ENCODE results near the gene MSANTD3. TPM values are rescaled to one million over a fixed set of nuclear protein-coding genes. Genes with fewer than 3 reads are reported as not detected.

MSANTD3 gene
- total RNA-seq, 1 experiment from 2014 or later, result 52.9 TPM

DNA sequence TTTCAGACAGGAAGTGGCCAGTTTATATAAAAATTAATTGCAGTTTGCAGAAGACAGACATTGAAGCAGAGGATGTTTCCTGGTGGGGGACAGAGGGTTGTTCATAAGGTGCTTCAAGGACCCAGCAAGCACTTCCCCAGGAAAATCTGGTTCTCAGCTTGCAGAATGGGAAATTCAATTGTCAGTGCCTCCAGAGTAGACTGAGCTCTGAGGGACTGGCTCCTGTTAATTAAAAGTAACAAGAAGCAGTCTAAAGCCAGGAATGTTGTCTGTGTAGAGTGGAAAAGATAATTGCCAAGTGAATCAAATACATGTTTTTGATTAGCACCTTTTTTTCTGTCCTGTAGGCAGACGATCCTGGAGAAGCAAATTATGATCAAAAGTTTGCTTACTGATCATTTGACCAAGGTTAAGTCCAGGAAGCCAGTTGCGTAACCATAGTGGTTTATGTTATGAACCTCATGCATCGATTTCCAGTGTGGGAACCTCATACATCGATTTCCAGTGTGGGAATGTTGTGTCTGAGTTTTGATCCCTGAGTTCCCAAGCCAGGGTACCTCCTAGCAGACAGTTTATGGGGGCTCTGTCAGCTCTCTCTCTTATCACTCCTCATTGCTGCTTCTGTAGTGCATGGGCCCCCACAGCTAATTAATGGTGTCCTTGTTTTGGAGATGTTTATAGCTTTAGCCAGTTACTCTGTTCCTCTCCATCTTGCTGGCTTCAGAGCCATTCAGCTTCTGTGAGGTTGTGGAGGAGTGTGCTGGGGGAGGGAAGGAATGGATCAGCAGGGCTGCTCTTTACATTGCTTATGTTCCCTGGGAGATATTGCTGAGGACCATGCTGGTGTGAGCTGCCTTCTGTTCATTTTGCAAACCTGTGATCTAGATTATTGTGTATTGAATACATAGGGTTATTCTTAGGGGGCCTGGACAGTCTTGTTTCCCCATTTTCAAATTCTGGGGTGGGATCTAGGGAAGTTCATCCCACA is 17.1 kb downstream of the MSANTD3 start:
- H3K27ac ChIP-seq (ENCODE audit: low read depth, low read length, poor library complexity, severe bottlenecking), result no peak overlapping the region
- no peak overlapping the region for H3K4me3 ChIP-seq (ENCODE audit: low read depth, low read length, poor library complexity, severe bottlenecking)

DNA sequence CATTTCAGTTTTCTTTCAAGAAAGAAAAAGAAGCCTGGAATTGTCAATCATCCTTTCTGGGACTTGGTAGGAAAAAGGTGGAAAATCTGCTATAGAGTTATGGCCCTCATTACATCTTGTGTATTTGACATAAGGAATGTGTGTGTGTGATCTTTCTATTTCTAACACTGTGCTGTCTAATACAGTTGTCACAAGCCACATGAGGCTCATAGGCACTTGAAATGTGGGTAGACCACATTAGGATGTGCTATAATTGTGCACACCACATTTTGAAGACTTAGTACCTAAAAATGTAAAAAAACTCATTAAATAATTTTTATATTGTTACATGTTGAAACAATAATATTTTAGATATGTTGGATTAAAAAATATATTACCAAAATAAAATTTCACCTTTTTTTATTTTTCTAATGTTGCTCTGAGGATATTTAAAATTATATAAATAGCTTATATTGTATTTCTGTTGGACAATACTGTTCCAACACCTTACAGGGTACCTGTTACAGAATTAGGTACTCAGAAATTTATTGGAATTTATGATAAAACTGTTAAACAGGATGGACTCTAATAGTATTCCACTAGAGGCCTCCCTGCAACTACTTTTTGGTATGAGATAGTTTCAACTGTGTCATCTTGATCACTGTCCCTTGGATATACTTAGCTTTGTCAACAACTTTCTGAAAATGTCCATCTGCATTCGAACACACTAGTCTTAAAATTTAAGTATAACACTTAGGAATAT is 18.4 kb downstream of the MSANTD3 start:
- no peak for DNase-seq (ENCODE audit: low spot score)
- CTCF ChIA-PET, result no interaction called here
- intact Hi-C loops (cut with micrococcal nuclease; ENCODE audit: unreplicated experiment), result no loop called here
- H3K27ac ChIP-seq (ENCODE audit: low read depth, low read length, poor library complexity, severe bottlenecking), result no peak overlapping the region
- no peaks in the 10 kb centered on the region for H3K27me3 ChIP-seq (replicated peaks; ENCODE audit: insufficient read depth, low read depth, low read length, poor library complexity)
- no peaks in the 10 kb centered on the region for H3K9me3 ChIP-seq (ENCODE audit: low read depth, low read length, poor library complexity, severe bottlenecking)
- no peaks in the 10 kb centered on the region for H3K4me1 ChIP-seq (ENCODE audit: insufficient read depth, low read length, poor library complexity, severe bottlenecking)
- BruUV-seq (replicated peaks), result no TSS peak
- H3K4me3 ChIP-seq (ENCODE audit: low read depth, low read length, poor library complexity, severe bottlenecking), result no peak overlapping the region
- TF ChIP-seq, protein P1, sequence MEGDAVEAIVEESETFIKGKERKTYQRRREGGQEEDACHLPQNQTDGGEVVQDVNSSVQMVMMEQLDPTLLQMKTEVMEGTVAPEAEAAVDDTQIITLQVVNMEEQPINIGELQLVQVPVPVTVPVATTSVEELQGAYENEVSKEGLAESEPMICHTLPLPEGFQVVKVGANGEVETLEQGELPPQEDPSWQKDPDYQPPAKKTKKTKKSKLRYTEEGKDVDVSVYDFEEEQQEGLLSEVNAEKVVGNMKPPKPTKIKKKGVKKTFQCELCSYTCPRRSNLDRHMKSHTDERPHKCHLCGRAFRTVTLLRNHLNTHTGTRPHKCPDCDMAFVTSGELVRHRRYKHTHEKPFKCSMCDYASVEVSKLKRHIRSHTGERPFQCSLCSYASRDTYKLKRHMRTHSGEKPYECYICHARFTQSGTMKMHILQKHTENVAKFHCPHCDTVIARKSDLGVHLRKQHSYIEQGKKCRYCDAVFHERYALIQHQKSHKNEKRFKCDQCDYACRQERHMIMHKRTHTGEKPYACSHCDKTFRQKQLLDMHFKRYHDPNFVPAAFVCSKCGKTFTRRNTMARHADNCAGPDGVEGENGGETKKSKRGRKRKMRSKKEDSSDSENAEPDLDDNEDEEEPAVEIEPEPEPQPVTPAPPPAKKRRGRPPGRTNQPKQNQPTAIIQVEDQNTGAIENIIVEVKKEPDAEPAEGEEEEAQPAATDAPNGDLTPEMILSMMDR (conservative IDR thresholded peaks at IDR 0.05; ENCODE audit: low read depth, low read length), result no peak
- TF ChIP-seq EZH2 (IDR thresholded peaks at IDR 0.05; ENCODE audit: borderline replicate concordance, low read depth, low read length, poor library complexity, severe bottlenecking), result no peak
- POLR2A ChIA-PET (ENCODE audit: low non-redundant PET), result no interaction called here
- H3K36me3 ChIP-seq (ENCODE audit: insufficient read depth, low read length, poor library complexity, severe bottlenecking), result peaks cover under 1% of the 10 kb centered on the region

More for the DNA sequence above, 17.1 kb downstream of the MSANTD3 start:
- no peak for DNase-seq (ENCODE audit: low spot score)
- Histone ChIP-seq H3K4me1 (ENCODE audit: insufficient read depth, low read length, poor library complexity, severe bottlenecking) (no peaks in the 10 kb centered on the region), H3K27me3 (replicated peaks; ENCODE audit: insufficient read depth, low read depth, low read length, poor library complexity) (no peaks in the 10 kb centered on the region), H3K9me3 (ENCODE audit: low read depth, low read length, poor library complexity, severe bottlenecking) (no peaks in the 10 kb centered on the region), H3K36me3 (ENCODE audit: insufficient read depth, low read length, poor library complexity, severe bottlenecking) (no peaks in the 10 kb centered on the region)
- CTCF ChIA-PET, result no interaction called here
- BruUV-seq (replicated peaks), result no TSS peak
- no peak for TF ChIP-seq EZH2 (IDR thresholded peaks at IDR 0.05; ENCODE audit: borderline replicate concordance, low read depth, low read length, poor library complexity, severe bottlenecking)
- POLR2A ChIA-PET (ENCODE audit: low non-redundant PET), result interaction anchor here (0.5 kb wide), 1 partner anchor 1027 kb away, joined by 3 read pairs; no protein-coding TSS in a partner anchor
- intact Hi-C loops (cut with micrococcal nuclease; ENCODE audit: unreplicated experiment), result no loop called here

DNA sequence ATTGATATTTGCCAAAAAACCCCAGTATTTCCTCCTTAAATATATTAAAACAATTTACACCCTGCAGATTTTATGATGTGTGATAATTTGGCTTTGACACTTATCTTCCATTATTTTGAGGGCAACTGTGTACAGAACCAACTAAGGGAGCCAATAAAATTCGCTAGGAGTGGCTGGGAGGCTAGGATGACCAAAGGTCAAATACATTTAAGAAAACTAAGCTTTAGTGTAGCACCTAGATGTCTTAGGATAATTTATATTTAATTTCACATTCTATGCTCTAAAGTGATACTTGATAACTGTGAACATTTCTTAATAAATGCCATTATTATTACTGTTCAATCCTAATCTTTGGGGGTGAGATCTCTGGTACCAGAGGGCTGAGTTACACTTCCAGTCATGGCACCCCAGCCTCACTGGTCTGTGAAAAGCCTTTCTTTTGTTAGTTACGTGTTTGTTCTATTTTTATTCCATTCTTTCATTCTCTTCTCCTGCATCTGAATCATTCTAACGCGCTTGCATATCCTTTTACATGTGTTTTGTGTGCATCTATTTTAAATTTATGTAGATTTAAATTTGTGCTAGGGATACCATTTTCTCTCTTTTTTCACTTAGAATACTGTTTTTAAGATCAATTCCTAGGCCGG is 19.1 kb downstream of the MSANTD3 start:
- TF ChIP-seq EZH2 (IDR thresholded peaks at IDR 0.05; ENCODE audit: borderline replicate concordance, low read depth, low read length, poor library complexity, severe bottlenecking), result no peak
- TF ChIP-seq, protein P1 (conservative IDR thresholded peaks at IDR 0.05; ENCODE audit: low read depth, low read length), result no peak
- H3K27ac ChIP-seq (ENCODE audit: low read depth, low read length, poor library complexity, severe bottlenecking), result no peak overlapping the region
- ChIA-PET POLR2A (ENCODE audit: low non-redundant PET) (no interaction called here), CTCF (no interaction called here)
- H3K9me3 ChIP-seq (ENCODE audit: low read depth, low read length, poor library complexity, severe bottlenecking), result no peaks in the 10 kb centered on the region
- no peak for DNase-seq (ENCODE audit: low spot score)
- H3K4me3 ChIP-seq (ENCODE audit: low read depth, low read length, poor library complexity, severe bottlenecking), result no peak overlapping the region
- no peaks in the 10 kb centered on the region for H3K27me3 ChIP-seq (replicated peaks; ENCODE audit: insufficient read depth, low read depth, low read length, poor library complexity)
- peaks cover 7% of the 10 kb centered on the region for H3K36me3 ChIP-seq (ENCODE audit: insufficient read depth, low read length, poor library complexity, severe bottlenecking)
- BruUV-seq (replicated peaks), result no TSS peak
- no peaks in the 10 kb centered on the region for H3K4me1 ChIP-seq (ENCODE audit: insufficient read depth, low read length, poor library complexity, severe bottlenecking)
- intact Hi-C loops (cut with micrococcal nuclease; ENCODE audit: unreplicated experiment), result no loop called here

Measured in A673 (cell line).